Subcutaneous abdominal adipose tissue (tissue), 5 donors: ENCODE measurements around the gene CACUL1.
"Not testable (repeated sequence)": the region's sequence is repeated elsewhere in the genome, so short reads cannot be mapped to it uniquely, and the experiment has no call there.

Experiments
- H3K27ac ChIP-seq: one replicate; pipeline ENCODE4 v1.7.0; 2013; ENCODE audit warnings: low read depth, mild to moderate bottlenecking, inconsistent platforms, low read length, moderate library complexity
- H3K27me3 ChIP-seq, 5 donors: one replicate each; pipeline ENCODE4 v1.7.0; 2013; ENCODE audit warnings: low read length in 5 of 5, inconsistent platforms in 1 of 5; ENCODE audit not compliant: control insufficient read depth in 5 of 5, insufficient read depth in 4 of 5
- H3K36me3 ChIP-seq, 5 donors: one replicate each; pipeline ENCODE4 v1.7.0; 2013; ENCODE audit warnings: low read length in 5 of 5; ENCODE audit not compliant: control insufficient read depth in 5 of 5, insufficient read depth in 5 of 5
- H3K4me1 ChIP-seq, 5 donors: one replicate each; pipeline ENCODE4 v1.7.0; 2013; ENCODE audit warnings: low read length in 5 of 5, mild to moderate bottlenecking in 3 of 5, moderate library complexity in 1 of 5; ENCODE audit not compliant: control insufficient read depth in 5 of 5, insufficient read depth in 5 of 5
- H3K4me3 ChIP-seq, 5 donors: one replicate each; pipeline ENCODE4 v1.7.0; 2013; ENCODE audit warnings: low read length in 5 of 5, low read depth in 1 of 5
- H3K9ac ChIP-seq, 5 donors: one replicate each; pipeline ENCODE4 v1.7.0; 2013; ENCODE audit warnings: low read length in 5 of 5, mild to moderate bottlenecking in 4 of 5, moderate library complexity in 3 of 5
- H3K9me3 ChIP-seq, 5 donors: one replicate each; pipeline ENCODE4 v1.7.0; 2013; ENCODE audit warnings: low read length in 5 of 5; ENCODE audit not compliant: control insufficient read depth in 5 of 5
- donor health status: healthy.
- donor health status: healthy.
- donor health status: healthy.
- donor health status: healthy.
- donor health status: healthy.

CACUL1 gene

GRCh38 chr10:118785551-118785950 is 30.8 kb upstream of the CACUL1 start:
- H3K4me3 ChIP-seq: no peak overlapping the region

GRCh38 chr10:118783776-118784545 is 29.2 kb upstream of the CACUL1 start:
- no peaks in the 10 kb centered on the region for H3K36me3 ChIP-seq
- no peak overlapping the region for H3K9ac ChIP-seq
- no peaks in the 10 kb centered on the region for H3K4me1 ChIP-seq
- H3K4me3 ChIP-seq: no peak overlapping the region
- no peaks in the 10 kb centered on the region for H3K27me3 ChIP-seq
- no peaks in the 10 kb centered on the region for H3K9me3 ChIP-seq
- no peak overlapping the region for H3K27ac ChIP-seq

More at GRCh38 chr10:118785551-118785950, 30.8 kb upstream of the CACUL1 start:
- no peak overlapping the region for H3K27ac ChIP-seq
- no peaks in the 10 kb centered on the region for H3K36me3 ChIP-seq
- H3K4me1 ChIP-seq: no peaks in the 10 kb centered on the region
- no peaks in the 10 kb centered on the region for H3K27me3 ChIP-seq
- H3K9me3 ChIP-seq: no peaks in the 10 kb centered on the region
- H3K9ac ChIP-seq: no peak overlapping the region

- H3K9ac ChIP-seq, H3K9me3 ChIP-seq, H3K4me3 ChIP-seq, H3K4me1 ChIP-seq, H3K27me3 ChIP-seq, H3K36me3 ChIP-seq, H3K27ac ChIP-seq: not testable (repeated sequence)
Observed at GRCh38 chr10:118782916-118783465, 28.2 kb upstream of the CACUL1 start.

- Histone ChIP-seq H3K27ac (no peak overlapping the region), H3K4me3 (no peak overlapping the region), H3K9ac (no peak overlapping the region), H3K4me1 (no peaks in the 10 kb centered on the region), H3K36me3 (no peaks in the 10 kb centered on the region), H3K9me3 (peaks cover 0 to 7% (median 0%) of the 10 kb centered on the region in 5 donors), H3K27me3 (no peaks in the 10 kb centered on the region)
Observed at GRCh38 chr10:118781541-118781940, 26.8 kb upstream of the CACUL1 start.

GRCh38 chr10:118778727-118779126 is 24.0 kb upstream of the CACUL1 start:
- Histone ChIP-seq H3K27ac (no peak overlapping the region), H3K36me3 (no peaks in the 10 kb centered on the region), H3K9ac (no peak overlapping the region), H3K27me3 (no peaks in the 10 kb centered on the region), H3K9me3 (peaks cover 0 to 7% (median 0%) of the 10 kb centered on the region in 5 donors), H3K4me1 (no peaks in the 10 kb centered on the region), H3K4me3 (no peak overlapping the region)

GRCh38 chr10:118776960-118777359 is 22.2 kb upstream of the CACUL1 start:
- no peaks in the 10 kb centered on the region for H3K27me3 ChIP-seq
- no peak overlapping the region for H3K4me3 ChIP-seq
- no peak overlapping the region for H3K27ac ChIP-seq
- peaks cover 0 to 7% (median 0%) of the 10 kb centered on the region in 5 donors for H3K9me3 ChIP-seq
- no peak overlapping the region for H3K9ac ChIP-seq
- no peaks in the 10 kb centered on the region for H3K4me1 ChIP-seq
- no peaks in the 10 kb centered on the region for H3K36me3 ChIP-seq

- no peak overlapping the region for H3K27ac ChIP-seq
Observed at GRCh38 chr10:118776033-118776432, 21.3 kb upstream of the CACUL1 start.

GRCh38 chr10:118775478-118775877 is 20.7 kb upstream of the CACUL1 start:
- H3K27me3 ChIP-seq: no peaks in the 10 kb centered on the region
- no peaks in the 10 kb centered on the region for H3K4me1 ChIP-seq

More at GRCh38 chr10:118776033-118776432, 21.3 kb upstream of the CACUL1 start:
- Histone ChIP-seq H3K9me3 (peaks cover 0 to 7% (median 0%) of the 10 kb centered on the region in 5 donors), H3K27me3 (no peaks in the 10 kb centered on the region), H3K4me1 (no peaks in the 10 kb centered on the region), H3K9ac (no peak overlapping the region), H3K4me3 (no peak overlapping the region), H3K36me3 (no peaks in the 10 kb centered on the region)

GRCh38 chr10:118773041-118773440 is 18.3 kb upstream of the CACUL1 start:
- Histone ChIP-seq H3K4me3 (no peak overlapping the region), H3K9me3 (peaks cover 0 to 7% (median 0%) of the 10 kb centered on the region in 5 donors), H3K9ac (no peak overlapping the region), H3K27ac (no peak overlapping the region), H3K4me1 (no peaks in the 10 kb centered on the region), H3K36me3 (no peaks in the 10 kb centered on the region), H3K27me3 (no peaks in the 10 kb centered on the region)

More at GRCh38 chr10:118775478-118775877, 20.7 kb upstream of the CACUL1 start:
- Histone ChIP-seq H3K36me3 (no peaks in the 10 kb centered on the region), H3K9ac (no peak overlapping the region), H3K9me3 (peaks cover 0 to 7% (median 0%) of the 10 kb centered on the region in 5 donors), H3K4me3 (no peak overlapping the region), H3K27ac (no peak overlapping the region)

GRCh38 chr10:118771976-118772375 is 17.2 kb upstream of the CACUL1 start:
- peaks cover 0 to 3% (median 0%) of the 10 kb centered on the region in 5 donors for H3K9me3 ChIP-seq
- H3K4me3 ChIP-seq: no peak overlapping the region

More at GRCh38 chr10:118771976-118772375, 17.2 kb upstream of the CACUL1 start:
- Histone ChIP-seq H3K27ac (no peak overlapping the region), H3K36me3 (no peaks in the 10 kb centered on the region), H3K4me1 (no peaks in the 10 kb centered on the region), H3K27me3 (no peaks in the 10 kb centered on the region), H3K9ac (no peak overlapping the region)
